ENCODE measurements around the gene LSG1. TPM values are rescaled to one million over a fixed set of nuclear protein-coding genes. Genes with fewer than 3 reads are reported as not detected.

LSG1 gene
- total and polyA plus RNA-seq, 8 donors: 11.3 to 47.1 (median 13.8) TPM

DNA sequence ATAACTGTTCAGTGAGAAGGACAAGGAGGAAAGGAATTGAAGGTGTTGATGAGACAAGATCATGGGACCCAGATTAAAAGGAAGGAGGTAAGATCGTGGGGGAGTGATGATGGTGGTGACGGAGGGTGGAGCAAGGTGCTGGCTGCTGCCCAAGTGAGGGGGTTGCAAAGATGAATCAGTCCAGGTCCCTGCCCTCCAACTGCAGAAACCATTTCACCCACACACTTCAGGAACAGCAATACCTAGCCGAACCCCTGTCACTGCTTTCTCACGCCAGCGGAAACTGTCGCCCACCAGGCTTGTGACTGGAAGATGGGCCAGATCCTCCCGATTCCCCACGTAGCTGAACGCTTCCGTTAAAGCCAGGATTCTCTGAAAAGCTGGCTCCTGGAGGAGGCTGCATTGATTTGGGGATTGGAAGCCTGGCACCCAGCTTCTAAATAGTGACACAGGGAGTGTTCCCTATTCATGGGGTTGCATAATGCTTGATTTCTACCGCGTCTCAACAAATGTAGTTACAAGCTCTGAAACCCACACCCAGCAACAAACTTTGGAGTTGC lies 3.2 kb upstream of the LSG1 start:
- H3K27ac ChIP-seq: no peak overlapping the region
- FAIRE-seq (no peak), ATAC-seq (no peak), DNase-seq (no peak)
- intact Hi-C loops (cut with DNase I): no loop called here
- H3K36me3 ChIP-seq: no peaks in the 10 kb centered on the region
- H3K27me3 ChIP-seq: peaks cover 0 to 3% (median 0%) of the 10 kb centered on the region in 4 donors
- TF ChIP-seq, protein P1, sequence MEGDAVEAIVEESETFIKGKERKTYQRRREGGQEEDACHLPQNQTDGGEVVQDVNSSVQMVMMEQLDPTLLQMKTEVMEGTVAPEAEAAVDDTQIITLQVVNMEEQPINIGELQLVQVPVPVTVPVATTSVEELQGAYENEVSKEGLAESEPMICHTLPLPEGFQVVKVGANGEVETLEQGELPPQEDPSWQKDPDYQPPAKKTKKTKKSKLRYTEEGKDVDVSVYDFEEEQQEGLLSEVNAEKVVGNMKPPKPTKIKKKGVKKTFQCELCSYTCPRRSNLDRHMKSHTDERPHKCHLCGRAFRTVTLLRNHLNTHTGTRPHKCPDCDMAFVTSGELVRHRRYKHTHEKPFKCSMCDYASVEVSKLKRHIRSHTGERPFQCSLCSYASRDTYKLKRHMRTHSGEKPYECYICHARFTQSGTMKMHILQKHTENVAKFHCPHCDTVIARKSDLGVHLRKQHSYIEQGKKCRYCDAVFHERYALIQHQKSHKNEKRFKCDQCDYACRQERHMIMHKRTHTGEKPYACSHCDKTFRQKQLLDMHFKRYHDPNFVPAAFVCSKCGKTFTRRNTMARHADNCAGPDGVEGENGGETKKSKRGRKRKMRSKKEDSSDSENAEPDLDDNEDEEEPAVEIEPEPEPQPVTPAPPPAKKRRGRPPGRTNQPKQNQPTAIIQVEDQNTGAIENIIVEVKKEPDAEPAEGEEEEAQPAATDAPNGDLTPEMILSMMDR (IDR thresholded peaks at IDR 0.05): no peak
- no peak overlapping the region for H3K4me3 ChIP-seq
- H3K4me1 ChIP-seq: peaks cover 8 to 12% (median 12%) of the 10 kb centered on the region in 3 donors
- no peaks in the 10 kb centered on the region for H3K9me3 ChIP-seq
- WGBS, 2 donors: 36 to 37% methylated on average over 12 of the region's 12 CpGs

DNA sequence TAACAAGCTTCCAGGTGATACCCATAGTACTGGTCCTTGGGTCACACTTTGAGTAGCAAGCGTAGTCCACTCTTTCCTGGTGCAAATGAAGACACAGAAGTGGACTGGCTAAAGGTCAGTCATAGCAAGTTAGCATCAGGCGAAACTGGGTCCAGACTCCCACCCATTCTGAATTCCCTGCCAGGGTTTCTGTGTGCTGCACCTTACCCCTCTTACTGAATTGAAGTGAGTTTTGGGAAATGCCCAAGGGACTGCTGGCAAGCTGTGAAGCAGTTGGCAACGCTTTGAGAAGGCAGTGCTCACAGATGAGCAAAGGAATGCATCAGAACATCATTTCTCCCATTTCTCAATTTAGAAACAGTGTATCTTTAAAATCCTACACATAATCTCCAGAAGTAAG lies 1.8 kb upstream of the LSG1 start:
- FAIRE-seq (no peak), DNase-seq (no peak), ATAC-seq (no peak)
- intact Hi-C loops (cut with DNase I): no loop called here
- no peak overlapping the region for H3K4me3 ChIP-seq
- H3K27ac ChIP-seq: no peak overlapping the region
- H3K36me3 ChIP-seq: no peaks in the 10 kb centered on the region
- no peaks in the 10 kb centered on the region for H3K9me3 ChIP-seq
- TF ChIP-seq, protein P1 (IDR thresholded peaks at IDR 0.05): no peak
- peaks cover 0 to 3% (median 0%) of the 10 kb centered on the region in 4 donors for H3K27me3 ChIP-seq
- H3K4me1 ChIP-seq: peaks cover 8 to 15% (median 14%) of the 10 kb centered on the region in 3 donors
- 64 to 75% methylated on average over 3 of the region's 3 CpGs for WGBS, 2 donors

DNA sequence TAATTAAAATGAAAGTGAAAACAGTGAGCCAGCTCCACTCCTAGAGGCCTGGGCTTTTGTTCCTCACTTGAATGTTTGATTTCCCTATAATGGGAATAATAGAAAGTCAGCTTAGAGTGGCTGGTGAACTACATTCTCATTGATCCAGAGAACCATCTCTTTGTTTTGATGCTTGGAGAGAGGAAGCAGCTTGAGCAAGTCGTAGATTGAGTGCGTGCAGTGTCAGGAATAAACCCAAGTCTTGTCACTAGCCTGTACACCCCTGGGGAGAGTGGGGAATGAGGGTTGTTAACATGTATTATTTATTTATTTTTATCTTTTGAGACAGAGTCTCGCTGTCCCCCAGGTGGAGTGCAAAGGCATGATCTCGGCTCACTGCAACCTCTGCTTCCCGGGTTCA lies 885 bp upstream of the LSG1 start:
- Histone ChIP-seq H3K27me3 (peaks cover 0 to 3% (median 0%) of the 10 kb centered on the region in 4 donors), H3K4me3 (peak overlapping the region; percentile 56 to 91 (median 68)), H3K4me1 (peaks cover 8 to 15% (median 14%) of the 10 kb centered on the region in 3 donors), H3K27ac (peak overlapping the region; percentile 73 to 94 (median 87)), H3K9me3 (no peaks in the 10 kb centered on the region), H3K36me3 (no peaks in the 10 kb centered on the region)
- ATAC-seq (peak in 2 of 4 donors; percentile 2 to 8), DNase-seq (no peak), FAIRE-seq (no peak)
- WGBS, 2 donors: 25 to 31% methylated on average over 5 of the region's 5 CpGs
- intact Hi-C loops (cut with DNase I): no loop called here
- TF ChIP-seq, protein P1 (IDR thresholded peaks at IDR 0.05): no peak

DNA sequence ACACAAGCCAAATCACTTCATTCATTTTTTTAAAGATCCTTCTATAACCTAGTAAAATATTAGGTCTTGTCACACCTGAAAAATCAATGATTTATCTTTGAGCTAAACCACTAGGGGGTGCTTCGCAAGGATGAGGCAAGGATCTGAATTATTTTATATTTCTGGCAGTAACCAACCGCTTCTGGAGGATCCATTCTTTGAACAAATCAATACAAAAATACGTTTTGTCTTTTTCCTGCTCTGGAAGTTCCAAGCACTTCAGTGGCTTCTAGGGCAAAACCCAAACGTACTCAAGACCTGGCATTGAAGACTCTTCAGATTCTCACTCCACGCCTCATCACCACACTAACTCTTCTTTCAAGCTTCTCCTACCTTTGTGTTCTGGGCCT lies 486 bp downstream of the LSG1 start:
- Histone ChIP-seq H3K4me3 (peak overlapping the region; percentile 56 to 91 (median 68)), H3K36me3 (peaks cover 0 to under 1% (median under 1%) of the 10 kb centered on the region in 3 donors), H3K4me1 (peaks cover 8 to 15% (median 14%) of the 10 kb centered on the region in 3 donors), H3K27ac (peak overlapping the region; percentile 73 to 94 (median 87)), H3K9me3 (no peaks in the 10 kb centered on the region), H3K27me3 (peaks cover 0 to 3% (median 0%) of the 10 kb centered on the region in 4 donors)
- FAIRE-seq (no peak), DNase-seq (no peak), ATAC-seq (peak in 3 of 4 donors; percentile 19 to 53 (median 21))
- TF ChIP-seq, protein P1 (IDR thresholded peaks at IDR 0.05): peak in 3 of 4 donors; percentile 9 to 40 (median 28)
- intact Hi-C loops (cut with DNase I): no loop called here
- WGBS, 2 donors: 0% methylated on average over 5 of the region's 5 CpGs

DNA sequence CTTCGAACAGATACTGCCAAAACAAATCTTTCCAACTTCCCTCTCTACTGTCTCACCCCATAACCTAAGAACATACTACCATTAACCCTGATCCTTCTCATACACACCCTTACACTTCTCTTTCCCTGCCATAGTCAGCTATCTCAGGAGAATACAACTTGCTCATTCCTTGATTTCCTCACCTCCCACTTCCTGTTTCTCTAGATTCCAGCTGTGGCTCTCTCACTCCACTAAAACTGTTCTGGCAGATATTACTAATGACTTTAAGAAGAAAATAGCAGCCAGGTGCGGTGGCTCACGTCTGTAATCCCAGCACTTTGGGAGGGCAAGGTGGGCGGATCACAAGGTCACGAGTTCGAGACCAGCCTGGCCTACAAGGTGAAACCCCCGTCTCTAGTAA lies 4.6 kb downstream of the LSG1 start:
- no peak overlapping the region for H3K4me3 ChIP-seq
- H3K27me3 ChIP-seq: no peaks in the 10 kb centered on the region
- peaks cover 8 to 15% (median 14%) of the 10 kb centered on the region in 3 donors for H3K4me1 ChIP-seq
- H3K36me3 ChIP-seq: peaks cover 6 to 21% (median 7%) of the 10 kb centered on the region in 3 donors
- DNase-seq (no peak), FAIRE-seq (no peak), ATAC-seq (no peak)
- intact Hi-C loops (cut with DNase I): loop anchor here in 1 of 3 donors (5.0 kb wide), 1 partner anchor 600 kb away; no protein-coding TSS in a partner anchor
- 72 to 79% methylated on average over 7 of the region's 7 CpGs for WGBS, 2 donors
- H3K27ac ChIP-seq: no peak overlapping the region
- H3K9me3 ChIP-seq: no peaks in the 10 kb centered on the region
- TF ChIP-seq, protein P1 (IDR thresholded peaks at IDR 0.05): no peak

Data from pancreas (tissue), 10 donors.